GM21576 (cell line): ENCODE data around the gene MIXL1.
"Not testable (repeated sequence)": the region's sequence is repeated elsewhere in the genome, so short reads cannot be mapped to it uniquely, and the experiment has no call there.

Experiments
- ATAC-seq: cut with Tn5 transposase; IDR thresholded peaks from one replicate; pipeline ENCODE4 v1.9.1; 2021; ENCODE audit warnings: mild to moderate bottlenecking, moderate library complexity; ENCODE audit not compliant: unreplicated experiment

The MIXL1 gene

DNA sequence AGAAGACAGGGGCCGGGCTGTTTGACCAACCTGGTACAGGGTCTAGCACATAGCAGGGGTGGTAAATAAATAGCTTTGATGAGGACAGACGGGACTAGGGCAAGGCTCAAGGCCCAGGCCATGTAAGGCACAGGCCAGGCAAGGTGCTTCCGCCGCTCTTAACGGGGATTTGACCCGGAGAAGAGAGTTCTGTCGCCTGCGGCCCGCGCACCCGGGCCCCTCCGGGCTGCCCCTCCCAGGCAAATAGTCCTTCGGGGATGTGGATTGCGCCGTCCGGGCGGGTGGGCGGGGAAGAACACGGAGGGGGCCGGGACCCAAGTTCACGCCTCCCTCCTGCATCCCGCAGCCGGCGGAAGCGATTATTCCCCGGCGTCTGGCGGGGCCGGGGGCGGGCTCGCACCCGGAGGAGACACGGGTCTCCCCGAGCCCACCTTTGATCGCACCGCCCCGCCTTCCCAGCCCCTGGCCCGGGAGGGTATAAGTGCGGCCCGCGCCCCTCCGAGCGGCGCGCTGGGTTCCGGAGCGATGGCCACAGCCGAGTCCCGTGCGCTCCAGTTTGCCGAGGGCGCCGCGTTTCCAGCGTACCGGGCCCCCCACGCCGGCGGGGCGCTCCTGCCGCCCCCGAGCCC lies at the start of gene MIXL1:
Gene MIXL1 (plus strand): TSS at position 508 of the 629 bp plus-strand sequence. CDS start 18 bp downstream, at position 526.
- peak; percentile 19 for ATAC-seq

DNA sequence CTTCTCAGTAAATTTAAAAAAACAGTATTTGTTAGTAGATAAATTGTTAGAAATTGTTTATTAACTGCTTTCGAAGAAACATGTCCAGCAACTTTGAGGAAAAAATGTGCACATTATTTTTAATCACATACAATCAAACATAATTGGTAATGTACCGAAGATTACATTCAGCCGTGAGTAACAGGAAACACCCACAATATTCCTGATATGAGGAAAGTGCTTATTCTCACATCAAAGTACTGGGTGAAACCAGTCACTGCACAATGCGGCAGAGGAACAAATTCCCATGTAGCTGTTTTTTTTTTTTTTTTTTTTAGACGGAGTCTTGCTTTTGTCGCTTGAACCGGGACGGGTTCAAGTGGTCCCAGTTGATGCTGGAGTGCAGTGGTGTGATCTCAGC lies 46.6 kb upstream of the MIXL1 start:
- no peak for ATAC-seq

DNA sequence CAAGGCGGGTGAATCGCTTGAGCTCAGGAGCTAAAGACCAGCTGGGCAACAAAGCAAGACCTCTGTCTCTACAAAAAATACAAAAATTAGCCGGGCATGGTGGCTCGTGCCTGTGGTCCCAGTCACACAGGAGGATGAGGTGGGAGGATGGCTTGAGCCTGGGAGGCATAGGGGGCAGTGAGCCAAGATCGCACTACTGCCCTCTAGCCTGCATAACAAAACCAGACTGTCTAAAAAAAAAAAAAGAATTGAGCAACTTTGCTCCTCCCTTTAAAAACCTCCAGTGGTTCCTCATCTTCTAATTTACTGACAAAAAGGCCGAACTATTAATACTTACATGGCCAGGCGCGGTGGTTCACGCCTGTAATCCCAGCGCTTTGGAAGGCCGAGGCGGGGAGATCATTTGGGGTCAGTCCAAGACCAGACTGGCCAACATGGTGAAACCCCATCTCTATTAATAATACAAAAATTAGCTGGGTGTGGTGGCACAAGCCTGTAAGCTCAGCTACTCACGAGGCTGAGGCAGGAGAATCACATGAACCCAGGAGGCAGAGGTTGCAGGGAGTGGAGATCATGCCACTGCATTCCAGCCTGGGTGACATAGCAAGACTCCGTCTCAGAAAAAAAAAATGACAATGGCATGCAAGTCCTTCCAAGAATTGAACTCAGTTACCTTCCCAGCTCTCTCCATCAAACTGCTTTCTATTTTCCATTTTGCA lies 41.3 kb upstream of the MIXL1 start:
- no peak for ATAC-seq

DNA sequence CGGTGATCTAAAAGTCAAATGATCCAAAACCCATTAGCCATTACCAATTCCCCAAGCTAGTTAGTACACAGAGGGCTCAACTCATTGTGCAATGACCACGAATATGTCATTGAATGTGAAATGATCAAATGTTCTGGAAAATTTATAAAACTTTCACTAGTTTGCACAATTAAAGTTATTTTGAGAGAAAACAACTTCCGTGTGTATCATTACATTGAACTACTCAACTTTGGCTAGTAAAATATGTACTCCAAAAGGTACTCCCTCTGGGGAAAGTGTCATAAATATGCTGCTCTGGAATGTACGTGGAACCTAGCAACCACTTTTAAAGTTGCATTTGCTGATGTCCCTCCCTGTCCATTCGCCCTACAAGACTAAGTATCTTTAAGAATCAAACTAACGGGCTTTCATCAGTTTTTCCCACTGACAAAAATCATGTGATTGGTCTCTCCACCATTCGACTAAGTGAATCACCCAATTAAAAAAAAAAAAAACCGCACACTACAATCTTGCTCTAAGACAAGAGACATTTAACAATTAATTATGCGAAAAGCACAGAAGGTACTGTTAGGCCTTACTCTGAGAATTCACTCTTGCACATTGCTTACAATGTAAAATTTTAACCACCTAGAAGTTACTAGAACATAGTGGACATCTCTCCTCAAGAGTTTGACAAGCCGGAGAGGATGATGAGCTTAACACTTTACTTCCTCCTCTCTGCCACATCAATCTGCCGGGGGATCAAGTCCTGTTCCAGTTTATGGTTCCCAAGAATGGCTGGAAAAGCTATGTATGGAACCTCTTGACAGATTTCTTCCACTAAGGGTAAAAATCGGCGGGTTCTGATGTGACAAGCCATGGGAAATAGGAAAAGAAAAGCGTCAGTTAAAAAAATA lies 38.1 kb upstream of the MIXL1 start:
- no peak for ATAC-seq

DNA sequence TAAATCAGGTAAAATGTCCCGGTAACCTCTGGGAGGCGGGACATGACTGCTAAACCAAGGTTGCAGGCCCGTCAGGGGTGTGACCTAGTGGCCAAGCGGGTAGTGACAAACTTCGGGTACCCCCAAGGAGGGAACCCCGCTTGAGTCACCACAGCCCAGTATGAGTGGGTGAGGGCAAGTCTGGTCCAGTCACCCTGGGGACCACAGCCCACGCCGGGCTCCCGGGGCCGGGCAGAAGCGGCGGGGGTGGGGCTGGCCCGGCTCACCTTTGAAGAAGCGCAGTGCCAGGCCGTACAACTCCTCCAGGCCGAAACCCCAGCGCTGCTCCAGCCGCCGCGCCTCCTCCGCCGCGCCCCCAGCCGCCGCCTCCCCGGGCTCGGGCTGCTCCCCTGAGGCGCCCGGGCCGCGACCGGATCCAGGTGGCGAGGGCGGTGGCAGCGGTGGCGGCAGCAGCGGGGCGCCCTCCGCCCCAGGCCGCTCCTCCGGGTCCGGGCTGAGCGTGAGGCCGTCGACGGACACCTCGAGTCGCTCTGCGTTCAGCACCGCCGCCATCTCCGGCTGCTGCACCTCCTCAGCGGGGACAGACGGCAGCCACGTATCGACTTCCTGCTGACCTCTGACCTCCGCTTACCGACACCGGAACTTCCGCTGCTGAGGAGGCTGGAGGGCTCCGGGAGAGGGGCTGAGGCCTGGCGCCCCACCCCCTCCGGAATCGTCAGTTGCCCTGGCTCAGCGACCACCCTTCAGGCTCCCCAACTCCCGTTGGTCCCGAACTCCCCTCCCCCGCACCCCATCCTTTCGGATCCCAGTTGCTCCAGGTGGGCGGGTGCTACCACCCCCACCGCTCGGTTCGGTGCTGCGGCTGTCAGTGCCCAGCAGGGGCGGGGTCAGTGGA lies 37.1 kb upstream of the MIXL1 start, which contains the start of gene ACBD3:
Gene ACBD3 (minus strand): TSS at position 618 of the 895 bp plus-strand sequence. CDS start 66 bp downstream, at position 552.
- ATAC-seq: peak; percentile 94

DNA sequence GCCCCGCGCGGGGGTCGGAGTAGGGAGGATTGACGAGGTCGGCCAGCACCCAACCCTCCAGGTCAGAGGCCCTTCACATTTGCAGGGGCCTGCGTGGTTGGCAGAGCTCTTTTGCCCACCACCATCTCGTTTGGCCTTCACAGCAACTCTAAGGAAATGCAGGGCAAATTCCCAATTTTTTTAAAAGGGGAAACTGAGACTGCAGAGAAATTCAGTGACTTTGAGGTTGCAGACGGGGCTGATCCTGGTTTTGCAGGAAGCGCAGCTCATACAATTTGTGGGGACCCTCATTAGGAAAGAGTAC lies 36.5 kb upstream of the MIXL1 start:
- ATAC-seq: no peak

DNA sequence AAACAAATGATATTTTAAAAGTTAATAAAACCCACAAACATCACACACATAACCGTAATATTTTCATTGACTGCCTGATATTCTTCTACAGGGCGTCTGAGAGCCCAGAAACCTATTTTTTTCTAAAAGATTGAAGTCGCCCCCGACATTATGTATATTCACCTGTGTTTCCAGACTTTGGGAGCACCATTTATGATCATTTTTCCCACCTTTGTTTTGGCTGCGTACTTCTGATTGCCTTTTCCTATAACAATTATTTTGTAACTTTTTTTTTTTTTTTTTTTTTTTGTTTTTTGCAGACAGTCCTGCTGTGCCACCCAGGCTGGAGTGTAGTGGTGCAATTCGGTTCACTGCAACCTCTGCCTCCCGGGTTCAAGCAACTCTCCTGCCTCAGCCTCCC lies 36.1 kb upstream of the MIXL1 start:
- ATAC-seq: no peak

DNA sequence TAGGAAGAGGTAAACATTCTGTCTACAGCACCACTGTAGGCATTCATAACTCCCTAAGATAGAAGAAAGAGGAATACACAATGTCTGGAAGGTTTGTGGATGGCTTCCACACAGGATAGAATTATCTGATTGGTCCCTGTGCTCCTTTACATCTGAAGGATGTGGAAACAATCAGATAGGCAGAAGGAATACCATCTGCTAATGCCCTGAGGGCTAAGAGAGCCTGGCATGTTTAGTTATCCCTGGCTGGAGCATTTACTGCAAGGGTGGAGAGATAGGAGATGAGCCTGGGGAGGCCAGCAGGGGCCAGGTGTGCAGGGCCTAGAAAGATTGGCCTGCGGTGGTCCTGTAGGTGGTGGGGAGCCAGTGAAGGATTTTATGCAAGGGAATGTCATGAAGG lies 28.3 kb upstream of the MIXL1 start:
- ATAC-seq: no peak

DNA sequence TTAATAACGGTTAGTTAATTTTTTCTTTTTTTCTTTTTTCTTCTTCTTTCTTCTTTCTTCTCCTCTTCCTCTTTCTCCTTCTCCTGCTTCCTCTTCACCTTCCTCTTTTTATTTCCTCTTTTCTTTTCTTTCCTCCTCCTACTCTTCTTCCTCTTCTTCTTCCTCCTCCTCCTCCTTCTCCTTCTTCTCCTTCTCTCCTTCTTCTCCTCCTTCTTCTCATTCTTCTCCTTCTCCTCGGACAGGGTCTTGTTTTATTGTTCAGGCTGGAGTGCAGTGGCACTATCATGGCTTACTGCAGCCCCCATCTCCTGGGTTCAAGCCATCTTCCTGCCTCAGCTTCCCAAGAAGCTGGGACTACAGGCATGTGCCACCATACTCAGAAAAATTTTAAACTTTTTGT lies 23.5 kb upstream of the MIXL1 start:
- ATAC-seq: no peak

DNA sequence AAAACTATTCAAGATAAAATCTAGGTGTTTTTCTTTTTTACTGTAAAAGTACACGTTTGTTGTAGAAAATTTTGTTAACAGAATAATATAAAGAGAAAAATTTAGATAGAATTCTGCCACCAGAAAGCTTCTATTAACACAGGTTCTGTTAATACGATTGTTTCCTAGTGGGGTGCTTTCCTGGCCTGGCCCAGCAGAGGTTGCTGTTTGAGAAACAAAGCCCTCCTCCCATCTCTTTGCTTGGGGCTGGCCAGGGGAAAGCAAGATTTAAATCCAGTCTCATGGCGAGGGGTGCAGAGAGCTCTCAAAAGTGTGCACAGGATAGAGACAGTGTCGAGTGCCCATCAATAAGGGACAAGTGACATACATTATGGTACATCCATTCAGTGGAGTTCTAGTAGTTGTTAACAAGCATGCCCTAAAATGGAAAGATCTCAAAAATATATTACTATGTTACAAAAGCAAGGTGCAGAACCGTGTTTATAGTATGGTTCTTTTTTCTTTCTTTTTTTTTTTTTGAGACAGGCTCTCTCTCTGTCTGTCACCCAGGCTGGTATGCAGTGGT lies 22.4 kb upstream of the MIXL1 start:
- ATAC-seq: peak; percentile 63

DNA sequence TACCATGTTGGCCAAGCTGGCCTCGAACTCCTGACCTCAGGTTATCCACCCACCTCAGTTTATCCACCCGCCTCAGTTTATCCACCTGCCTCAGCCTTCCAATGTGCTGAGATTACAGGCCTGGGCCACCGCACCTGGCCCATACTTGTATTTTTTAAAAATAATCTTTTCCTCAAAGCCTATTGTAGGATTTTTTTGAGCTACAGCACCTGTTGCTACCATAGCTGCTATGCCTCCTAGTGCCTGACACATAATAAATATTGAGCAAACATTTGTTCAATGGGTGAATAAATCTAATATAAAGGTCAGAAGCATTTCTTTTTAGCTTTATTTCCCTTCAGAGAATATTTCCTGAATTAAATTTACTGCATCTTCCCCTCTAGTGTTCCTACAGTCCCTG lies 21.2 kb upstream of the MIXL1 start:
- no peak for ATAC-seq

DNA sequence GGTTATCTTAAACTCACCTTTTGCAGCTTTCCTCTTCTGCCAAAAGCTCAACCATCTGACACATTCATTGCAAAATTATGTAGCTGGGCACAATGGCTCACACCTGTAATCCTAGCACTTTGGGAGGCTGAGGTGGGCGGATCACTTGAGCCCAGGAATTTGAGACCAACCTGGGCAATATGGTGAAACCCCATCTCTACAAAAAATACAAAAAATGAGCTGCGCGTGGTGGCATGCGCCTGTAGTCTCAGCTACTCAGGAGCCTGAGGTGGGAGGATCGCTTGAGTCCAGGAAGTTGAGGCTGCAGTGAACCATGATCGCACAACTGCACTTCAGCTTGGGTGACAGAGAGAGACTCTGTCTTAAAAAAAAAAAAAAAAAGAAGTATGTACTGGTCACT lies 20.8 kb upstream of the MIXL1 start:
- not testable (repeated sequence) for ATAC-seq

DNA sequence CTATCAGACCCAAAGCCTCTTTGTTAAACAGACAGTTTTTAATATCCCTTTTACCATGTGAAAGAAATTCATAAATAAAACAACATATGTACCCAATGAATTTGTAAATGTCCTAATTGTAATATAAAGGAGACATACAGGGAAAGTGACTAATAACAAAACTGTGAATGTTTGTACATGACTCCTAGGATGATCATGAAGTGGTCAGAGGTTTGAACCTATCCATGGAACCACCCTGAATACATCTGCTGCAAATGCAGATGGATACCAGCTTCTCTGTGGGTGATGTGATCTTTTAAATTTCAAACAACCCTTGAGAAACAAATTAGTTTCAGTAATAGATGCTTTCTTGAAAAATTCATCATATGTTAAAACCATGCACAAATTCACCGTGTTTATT lies 20.2 kb upstream of the MIXL1 start:
- no peak for ATAC-seq

DNA sequence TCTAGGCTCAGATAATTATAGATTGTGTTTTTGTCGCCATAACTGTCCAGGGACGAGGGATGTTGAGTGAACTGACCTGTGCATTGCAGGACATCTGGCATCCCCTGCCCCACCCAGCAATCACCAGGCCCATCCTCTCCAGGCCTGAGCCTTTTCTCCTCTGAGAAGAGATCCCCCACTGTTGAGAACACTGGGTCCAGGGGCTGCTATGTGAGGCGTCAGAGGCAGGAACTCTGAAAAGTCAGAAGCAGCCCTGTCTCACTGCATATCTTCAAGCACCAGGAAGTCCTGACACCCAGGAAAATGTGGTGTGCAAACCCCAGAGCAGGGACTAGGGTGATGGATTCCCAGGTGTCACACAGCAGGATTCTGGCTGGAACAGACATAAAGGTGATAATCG lies 19.8 kb upstream of the MIXL1 start:
- no peak for ATAC-seq

DNA sequence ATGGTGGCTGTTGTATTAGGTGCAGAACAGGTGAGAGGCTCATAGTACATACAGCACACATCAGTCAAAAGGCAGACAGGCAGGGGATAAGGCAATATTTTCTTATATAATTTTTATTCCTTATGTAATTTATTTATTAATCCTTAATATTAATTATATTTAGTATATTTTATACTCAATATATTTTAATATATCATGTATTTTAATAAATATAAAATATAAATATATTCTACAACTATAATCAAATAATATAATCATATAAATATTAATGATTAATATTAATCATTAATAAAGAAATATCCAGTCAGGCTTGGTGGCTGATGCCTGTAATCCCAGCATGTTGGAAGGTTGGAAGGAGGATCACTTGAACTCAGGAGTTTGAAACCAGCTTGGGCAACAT lies 19.3 kb upstream of the MIXL1 start:
- no peak for ATAC-seq

DNA sequence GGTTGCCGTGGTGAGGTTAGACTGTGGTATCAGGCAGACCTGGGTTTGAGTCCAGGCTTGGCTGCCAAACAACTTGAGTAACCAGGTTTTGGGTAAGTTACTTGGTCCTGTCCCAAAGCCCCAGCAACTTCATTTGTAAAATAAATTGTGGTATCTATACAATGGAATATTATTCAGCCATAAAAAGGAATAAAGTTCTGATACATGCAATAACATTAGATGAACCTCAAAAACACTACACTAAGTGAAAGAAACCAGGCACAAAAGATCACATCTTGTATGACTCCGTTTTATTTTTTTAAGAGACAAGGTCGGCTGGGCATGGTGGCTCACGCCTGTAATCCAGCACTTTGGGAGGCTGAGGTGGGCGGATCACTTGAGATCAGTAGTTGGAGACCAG lies 16.4 kb upstream of the MIXL1 start:
- no peak for ATAC-seq

DNA sequence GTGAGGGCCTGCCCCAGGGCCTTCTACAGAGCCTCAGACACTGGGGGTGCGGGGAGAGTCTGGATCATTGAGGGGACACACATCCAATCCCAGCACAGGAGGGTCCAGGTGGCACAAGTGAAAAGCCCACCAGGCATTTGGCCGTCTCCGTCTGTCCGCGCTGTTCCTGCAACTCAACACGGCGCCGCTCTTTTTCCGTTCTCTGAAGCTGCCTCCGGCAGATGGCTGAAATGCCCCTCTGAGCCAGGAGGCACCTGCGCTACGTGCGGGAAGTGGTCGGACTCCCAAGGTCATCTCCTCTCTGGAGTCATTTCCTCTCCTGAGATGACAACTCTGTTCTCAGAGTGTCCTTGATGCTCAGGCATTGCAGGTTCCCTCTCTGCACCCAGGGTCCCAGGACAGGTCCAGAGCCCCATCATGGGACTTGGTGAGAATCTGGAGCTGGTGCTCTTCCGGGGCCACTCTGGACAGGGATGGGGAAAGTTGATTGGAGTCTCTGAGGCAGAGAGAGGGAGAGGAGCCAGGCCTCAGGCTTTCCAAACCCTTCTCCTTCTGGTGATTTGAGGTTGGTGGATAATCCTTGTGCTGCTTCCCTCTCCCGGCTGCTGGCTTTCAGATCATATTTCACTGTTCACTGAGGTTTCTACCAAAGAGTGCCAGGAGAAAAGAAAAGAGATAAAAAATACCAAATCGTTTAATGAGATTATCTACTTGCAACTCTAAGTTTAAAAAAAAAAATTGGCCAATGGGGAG lies 14.0 kb upstream of the MIXL1 start:
- ATAC-seq: no peak

DNA sequence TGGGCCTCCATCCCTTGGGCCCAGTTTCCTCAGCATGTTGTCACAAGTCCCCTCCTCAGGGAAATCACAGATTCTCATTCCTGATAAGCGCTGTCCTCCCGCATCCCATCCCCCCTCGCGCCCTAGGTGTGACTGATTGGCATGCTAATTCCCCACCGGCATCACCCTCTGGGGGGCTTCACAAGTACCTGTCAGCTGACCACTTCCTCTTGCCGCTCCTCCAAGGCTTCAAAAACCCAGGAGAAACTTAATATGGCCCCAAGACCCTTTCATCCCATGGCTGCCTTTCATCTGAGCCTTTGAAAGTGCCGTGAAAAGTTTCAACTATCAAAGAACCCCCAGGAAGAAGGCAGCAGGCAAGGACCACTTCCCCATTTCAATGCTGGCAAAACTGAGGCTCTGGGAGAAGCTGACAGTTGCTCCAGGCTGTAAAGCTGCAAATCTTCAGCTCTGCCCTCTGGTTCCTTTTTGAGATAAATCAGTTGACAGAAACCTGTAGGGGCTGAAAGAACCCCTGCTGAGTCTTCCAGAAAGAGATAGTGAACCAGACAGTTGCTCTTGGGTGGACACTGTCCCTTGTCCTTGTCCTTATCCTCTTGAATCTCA lies 12.8 kb upstream of the MIXL1 start:
- no peak for ATAC-seq

DNA sequence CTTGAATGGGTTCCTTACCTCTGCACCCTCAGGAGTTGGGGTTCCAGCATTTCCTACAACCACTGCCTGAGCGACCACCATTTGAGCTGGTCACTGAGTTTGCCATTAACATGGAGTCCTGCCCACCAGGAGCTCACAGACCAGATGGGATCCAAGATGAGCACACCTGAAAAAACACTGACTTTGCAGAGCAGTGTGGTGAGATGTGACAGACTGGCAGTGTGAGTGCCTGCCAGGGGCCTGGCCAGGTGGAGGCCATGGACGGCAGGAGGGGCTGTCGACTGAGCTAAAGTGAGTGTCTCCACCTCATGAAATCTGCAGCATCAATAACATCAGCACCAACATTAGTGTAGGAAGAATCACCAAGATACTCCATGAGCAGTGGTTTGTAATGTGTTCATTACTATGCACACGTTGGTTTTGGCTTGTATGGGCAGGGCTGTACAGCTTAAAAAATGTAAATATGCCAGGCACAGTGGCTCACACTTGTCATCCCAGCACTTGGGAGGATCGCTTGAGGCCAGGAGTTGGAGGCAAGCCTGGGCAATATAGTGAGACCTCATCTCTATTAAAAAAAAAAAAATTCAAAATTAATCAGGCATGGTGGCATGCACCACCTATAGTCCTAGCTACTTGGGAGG lies 12.2 kb upstream of the MIXL1 start:
- no peak for ATAC-seq
